H9 (cell line): ENCODE data around the gene AP4E1. TPM values are rescaled to one million over a fixed set of nuclear protein-coding genes. Genes with fewer than 3 reads are reported as not detected.
A peak's percentile ranks its signal among the peaks of the same experiment; 100 is the strongest.
"Not testable (repeated sequence)": the region's sequence is repeated elsewhere in the genome, so short reads cannot be mapped to it uniquely, and the experiment has no call there.

Experiments
- DNase-seq: peaks from one replicate; pipeline ENCODE4 v3.0.0-alpha.2; 2017
- H2AFZ ChIP-seq: one replicate; pipeline ENCODE4 v1.6.1; 2013; ENCODE audit warnings: mild to moderate bottlenecking, low read length, control low read depth, moderate library complexity
- H2AK5ac ChIP-seq: 2 replicates; pipeline ENCODE4 v1.6.1; 2013; ENCODE audit warnings: low read length, control low read depth, mixed read lengths; ENCODE audit not compliant: insufficient read length
- H2BK120ac ChIP-seq: one replicate; pipeline ENCODE4 v1.6.1; 2013; ENCODE audit warnings: low read depth, mild to moderate bottlenecking, low read length, control low read depth, inconsistent platforms; ENCODE audit not compliant: poor library complexity, severe bottlenecking
- H2BK12ac ChIP-seq: 2 replicates; pipeline ENCODE4 v1.6.1; 2013; ENCODE audit warnings: low read length, control low read depth, mixed read lengths, low read depth; ENCODE audit not compliant: insufficient read length
- H2BK15ac ChIP-seq: 2 replicates; pipeline ENCODE4 v1.6.1; 2013; ENCODE audit warnings: low read depth, low read length, control low read depth
- H2BK20ac ChIP-seq: one replicate; pipeline ENCODE4 v1.6.1; 2013; ENCODE audit warnings: low read depth, mild to moderate bottlenecking, low read length, control low read depth, inconsistent platforms; ENCODE audit not compliant: poor library complexity, severe bottlenecking
- H2BK5ac ChIP-seq: 2 replicates; pipeline ENCODE4 v1.6.1; 2013; ENCODE audit warnings: low read length, control low read depth, mixed read lengths; ENCODE audit not compliant: insufficient read length
- H3K14ac ChIP-seq: 2 replicates; pipeline ENCODE4 v1.6.1; 2013; ENCODE audit warnings: low read length, control low read depth; ENCODE audit not compliant: insufficient read depth
- H3K18ac ChIP-seq: 2 replicates; pipeline ENCODE4 v1.6.1; 2013; ENCODE audit warnings: low read depth, mild to moderate bottlenecking, mixed read lengths, low read length, control low read depth; ENCODE audit not compliant: insufficient read length
- H3K23ac ChIP-seq: 2 replicates; pipeline ENCODE4 v1.6.1; 2013; ENCODE audit warnings: low read length, control low read depth, mixed read lengths, low read depth; ENCODE audit not compliant: insufficient read length
- H3K23me2 ChIP-seq: 2 replicates; pipeline ENCODE4 v1.6.1; 2013; ENCODE audit warnings: low read depth, mild to moderate bottlenecking, mixed read lengths, low read length, control low read depth; ENCODE audit not compliant: insufficient read length, poor library complexity, severe bottlenecking
- H3K27ac ChIP-seq: 2 replicates; pipeline ENCODE4 v1.5.1; 2013; ENCODE audit warnings: low read length, control low read depth, mixed read lengths, low read depth; ENCODE audit not compliant: insufficient read length
- H3K27me3 ChIP-seq: 2 replicates; pipeline ENCODE4 v1.6.1; 2013; ENCODE audit warnings: low read length, control low read depth, inconsistent platforms; ENCODE audit not compliant: insufficient read depth
- H3K4ac ChIP-seq: 2 replicates; pipeline ENCODE4 v1.6.1; 2013; ENCODE audit warnings: low read depth, mild to moderate bottlenecking, control low read depth, inconsistent platforms, low read length, moderate library complexity
- H3K4me1 ChIP-seq: 2 replicates; pipeline ENCODE4 v1.6.1; 2013; ENCODE audit warnings: low read length, control low read depth, inconsistent platforms; ENCODE audit not compliant: insufficient read depth
- H3K4me2 ChIP-seq: 2 replicates; pipeline ENCODE4 v1.6.1; 2013; ENCODE audit warnings: low read length, control low read depth, mixed read lengths; ENCODE audit not compliant: insufficient read length, insufficient read depth
- H3K56ac ChIP-seq: 2 replicates; pipeline ENCODE4 v1.6.1; 2013; ENCODE audit warnings: low read depth, mild to moderate bottlenecking, mixed read lengths, low read length, control low read depth; ENCODE audit not compliant: insufficient read length
- H3K79me1 ChIP-seq: 2 replicates; pipeline ENCODE4 v1.6.1; 2013; ENCODE audit warnings: low read depth, mild to moderate bottlenecking, moderate library complexity, low read length, control low read depth, inconsistent platforms; ENCODE audit not compliant: insufficient read depth, poor library complexity, severe bottlenecking
- H3K79me2 ChIP-seq: 2 replicates; pipeline ENCODE4 v1.6.1; 2013; ENCODE audit warnings: low read length, control low read depth, inconsistent platforms; ENCODE audit not compliant: insufficient read depth
- H3K9ac ChIP-seq: 2 replicates; pipeline ENCODE4 v1.6.1; 2013; ENCODE audit warnings: low read length, control low read depth, mixed read lengths; ENCODE audit not compliant: insufficient read length; ENCODE audit errors: extremely low read depth
- H3K9me3 ChIP-seq: one replicate; pipeline ENCODE4 v1.6.1; 2013; ENCODE audit warnings: low read depth, low read length, inconsistent platforms; ENCODE audit not compliant: control insufficient read depth
- H3T11ph ChIP-seq: one replicate; pipeline ENCODE4 v1.6.1; 2013; ENCODE audit warnings: mild to moderate bottlenecking, low read length, control low read depth, inconsistent platforms
- H4K20me1 ChIP-seq: one replicate; pipeline ENCODE4 v1.6.1; 2013; ENCODE audit not compliant: control insufficient read depth, insufficient read length, insufficient read depth
- H4K5ac ChIP-seq: 2 replicates; pipeline ENCODE4 v1.6.1; 2013; ENCODE audit warnings: low read depth, mild to moderate bottlenecking, mixed read lengths, low read length, control low read depth; ENCODE audit not compliant: insufficient read length
- H4K8ac ChIP-seq: replicated peaks from 2 replicates; pipeline ENCODE4 v1.6.1; 2013; ENCODE audit warnings: low read length, control low read depth, mixed read lengths, low read depth; ENCODE audit not compliant: insufficient read length
- H4K91ac ChIP-seq: 2 replicates; pipeline ENCODE4 v1.6.1; 2013; ENCODE audit warnings: low read depth, mild to moderate bottlenecking, moderate library complexity, mixed read lengths, low read length, control low read depth; ENCODE audit not compliant: insufficient read length
- H3K27ac Mint-ChIP-seq, 3 experiments: 2 replicates in 2 of 3; 3 replicates in 1 of 3; pipeline ENCODE4 v1.8.0; 2020 to 2021; ENCODE audit warnings: mixed read lengths in 3 of 3, mild to moderate bottlenecking in 1 of 3, moderate library complexity in 1 of 3
- H3K27me3 Mint-ChIP-seq: 2 replicates; pipeline ENCODE4 v1.8.0; 2021; ENCODE audit warnings: low read depth, mild to moderate bottlenecking, moderate library complexity, mixed read lengths
- H3K36me3 Mint-ChIP-seq, 3 experiments: 2 replicates in 2 of 3; 3 replicates in 1 of 3; pipeline ENCODE4 v1.8.0; 2020 to 2021; ENCODE audit warnings: low read depth in 3 of 3, mixed read lengths in 3 of 3; ENCODE audit not compliant: insufficient read depth in 1 of 3
- H3K4me1 Mint-ChIP-seq, 2 experiments: 2 replicates each; pipeline ENCODE4 v1.8.0; 2020; ENCODE audit warnings: mixed read lengths in 2 of 2
- H3K4me3 Mint-ChIP-seq, 2 experiments: 2 replicates in 1 of 2; 3 replicates in 1 of 2; pipeline ENCODE4 v1.8.0; 2020 to 2021; ENCODE audit warnings: mild to moderate bottlenecking in 2 of 2, mixed read lengths in 2 of 2, moderate library complexity in 1 of 2
- H3K9me3 Mint-ChIP-seq, 2 experiments: 2 replicates in 1 of 2; 3 replicates in 1 of 2; pipeline ENCODE4 v1.8.0; 2020; ENCODE audit warnings: mild to moderate bottlenecking in 2 of 2, mixed read lengths in 2 of 2, moderate library complexity in 1 of 2
- CTCF ChIP-seq: fragments of 200-600 bp; sonication (generic); conservative IDR thresholded peaks from 3 replicates; pipeline ENCODE4 v1.8.0; 2021; ENCODE audit warnings: antibody characterized with exemption, mild to moderate bottlenecking
- WGBS: extraction: QIAGEN DNeasy Blood & Tissue Kit; methylation state at CpG from one replicate; pipeline ENCODE4 v1.1.7; 2013; ENCODE audit warnings: missing lambda C conversion rate, low lambda C conversion rate, mixed read lengths; ENCODE audit not compliant: insufficient read length; ENCODE audit errors: extremely low coverage; 5-methylcytosine and 5-hydroxymethylcytosine counted together
- total RNA-seq: library from RNA; stranded (reverse); gene quantifications from 2 replicates; pipeline ENCODE4 v1.2.1, GENCODE V29; 2021

The AP4E1 gene
- total RNA-seq, 1 experiment from 2014 or later, result 13.8 TPM

GRCh38 chr15:50909010-50909317 is 481 bp downstream of the AP4E1 start:
- H2BK5ac ChIP-seq, result no peak overlapping the region
- no peak overlapping the region for H3K23ac ChIP-seq
- no peak overlapping the region for H3K18ac ChIP-seq
- Mint-ChIP-seq H3K27me3 (no peaks in the 10 kb centered on the region), H3K9me3 (no peaks in the 10 kb centered on the region), H3K36me3 (peaks cover 2 to 18% (median 7%) of the 10 kb centered on the region in 3 experiments; a peak in 6 of 7 replicates), H3K27ac (peak overlapping the region in 2 of 3 experiments; percentile 20 to 87; a peak in 4 of 7 replicates), H3K4me3 (peak overlapping the region; percentile 79 to 93), H3K4me1 (peaks cover 15% of the 10 kb centered on the region in 2 experiments)
- H3K27ac ChIP-seq, result no peak overlapping the region
- no peak overlapping the region for H3K56ac ChIP-seq
- WGBS, result no CpG with 5 or more reads among the region's 11 CpGs
- H3K79me2 ChIP-seq, result no peaks in the 10 kb centered on the region
- no peak overlapping the region for H2BK15ac ChIP-seq
- peaks cover 7% of the 10 kb centered on the region for H3K23me2 ChIP-seq
- no peak overlapping the region for H2BK12ac ChIP-seq
- no peaks in the 10 kb centered on the region for H3K4me1 ChIP-seq
- H4K20me1 ChIP-seq, result no peaks in the 10 kb centered on the region
- H4K91ac ChIP-seq, result no peak overlapping the region
- no peaks in the 10 kb centered on the region for H3K9me3 ChIP-seq
- H2BK120ac ChIP-seq, result no peak overlapping the region
- H4K5ac ChIP-seq, result no peak overlapping the region
- H3T11ph ChIP-seq, result no peak overlapping the region
- no peak overlapping the region for H2AFZ ChIP-seq
- no peak overlapping the region for H3K4ac ChIP-seq
- H3K14ac ChIP-seq, result no peak overlapping the region
- DNase-seq, result no peak
- no peak overlapping the region for H4K8ac ChIP-seq
- no peak for TF ChIP-seq CTCF
- no peaks in the 10 kb centered on the region for H3K79me1 ChIP-seq
- H3K9ac ChIP-seq, result peak overlapping the region; percentile 36
- H2BK20ac ChIP-seq, result no peak overlapping the region
- H3K4me2 ChIP-seq, result peak overlapping the region; percentile 87
- no peaks in the 10 kb centered on the region for H3K27me3 ChIP-seq
- no peak overlapping the region for H2AK5ac ChIP-seq

GRCh38 chr15:50910426-50910795 is 1.9 kb downstream of the AP4E1 start:
- H3K4me1 Mint-ChIP-seq, result peaks cover 11 to 12% of the 10 kb centered on the region in 2 experiments
- not testable (repeated sequence) for H4K5ac ChIP-seq, H4K20me1 ChIP-seq, H3K23ac ChIP-seq, H3K79me2 ChIP-seq, H3K79me1 ChIP-seq, H3K27ac ChIP-seq, H3T11ph ChIP-seq, H2BK15ac ChIP-seq, H3K4ac ChIP-seq, H4K91ac ChIP-seq, H3K9me3 ChIP-seq, H2BK12ac ChIP-seq, H3K9ac ChIP-seq, H2AFZ ChIP-seq, H2BK5ac ChIP-seq, H3K14ac ChIP-seq, H2BK20ac ChIP-seq, H2BK120ac ChIP-seq, H4K8ac ChIP-seq, H3K18ac ChIP-seq, H2AK5ac ChIP-seq, H3K56ac ChIP-seq, H3K4me2 ChIP-seq, DNase-seq, H3K9me3 Mint-ChIP-seq, H3K23me2 ChIP-seq, H3K27me3 ChIP-seq, H3K4me1 ChIP-seq, H3K27me3 Mint-ChIP-seq
- no CpG with 5 or more reads among the region's 3 CpGs for WGBS
- peaks cover 2 to 15% (median 7%) of the 10 kb centered on the region in 3 experiments; a peak in 6 of 7 replicates for H3K36me3 Mint-ChIP-seq
- H3K4me3 Mint-ChIP-seq, result peak overlapping the region; percentile 9 to 79; a peak in 3 of 5 replicates
- H3K27ac Mint-ChIP-seq, result peak overlapping the region in 1 of 3 experiments; percentile 44; a peak in 1 of 7 replicates
